Measurements from ENCODE around the gene NSA2. TPM values are rescaled to one million over a fixed set of nuclear protein-coding genes. Genes with fewer than 3 reads are reported as not detected.

Gene NSA2
- total RNA-seq (65.5 and 85.1 TPM in 2 replicates), polyA plus RNA-seq (44.9 and 46.1 TPM in 2 replicates)

DNA sequence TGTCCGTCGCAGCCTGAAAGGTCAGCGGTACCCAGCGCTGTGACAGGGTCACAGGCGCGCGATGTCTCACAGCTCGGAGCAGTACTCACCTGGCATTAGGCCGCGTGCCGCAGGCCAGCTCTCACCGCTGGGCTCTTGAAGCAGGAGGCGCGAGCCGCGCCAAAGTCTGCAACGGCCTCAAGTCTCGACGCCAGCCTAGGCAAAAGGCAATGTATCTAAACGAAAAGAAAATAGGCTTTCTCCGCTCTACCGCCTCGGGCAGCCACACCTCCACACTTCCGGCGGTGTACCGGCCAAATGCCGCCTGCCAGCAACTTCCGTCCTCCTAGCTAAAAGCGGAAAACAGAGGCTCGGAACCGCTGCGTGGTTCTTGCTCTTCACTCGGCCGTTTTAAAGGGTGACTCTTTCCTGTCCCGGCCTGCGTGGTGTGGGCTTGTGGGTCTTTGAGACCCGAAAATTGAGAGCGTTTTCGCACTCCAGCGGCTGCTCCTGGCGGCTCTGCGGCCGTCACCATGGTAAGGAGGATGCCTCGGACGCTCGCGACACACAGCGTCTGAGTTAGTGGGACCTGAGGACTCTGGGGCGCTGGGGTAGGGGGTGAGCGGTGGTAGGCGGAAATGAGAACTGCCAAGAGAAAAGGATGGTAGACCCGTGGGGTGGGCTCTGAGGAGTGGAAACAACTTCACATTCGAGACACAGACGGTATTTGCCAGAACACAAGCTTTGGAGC, at the start of gene NSA2, which contains the start of gene GFM2:
TSS of gene NSA2 (plus strand) at position 401 of the 730 bp plus-strand sequence. CDS start at position 513, 112 bp downstream.
TSS of gene GFM2 (minus strand) at position 269 of the 730 bp plus-strand sequence. CDS start 3,375 bp downstream, outside the sequence.
- Histone ChIP-seq H3K27me3 (no peaks in the 10 kb centered on the region), H3K36me3 (peaks cover 32% of the 10 kb centered on the region), H3K4me1 (ENCODE audit: low read depth) (peaks cover 10% of the 10 kb centered on the region), H3K9me3 (ENCODE audit: low read depth) (no peaks in the 10 kb centered on the region), H3K27ac (peak within 1 kb of the TSS; percentile 76), H3K4me3 (peak within 1 kb of the TSS; percentile 82)
- TF ChIP-seq CTCF (IDR thresholded peaks at IDR 0.05; ENCODE audit: low read depth, low read length), result no peak
- peak; percentile 95 to 96 for DNase-seq (ENCODE audit: low read depth in 1 of 2, low spot score in 1 of 2)

GRCh38 chr5:74717596-74717995, 49.5 kb upstream of the NSA2 start:
- H3K4me3 ChIP-seq, result no peak overlapping the region
- DNase-seq (ENCODE audit: low read depth in 1 of 2, low spot score in 1 of 2), result no peak

DNA sequence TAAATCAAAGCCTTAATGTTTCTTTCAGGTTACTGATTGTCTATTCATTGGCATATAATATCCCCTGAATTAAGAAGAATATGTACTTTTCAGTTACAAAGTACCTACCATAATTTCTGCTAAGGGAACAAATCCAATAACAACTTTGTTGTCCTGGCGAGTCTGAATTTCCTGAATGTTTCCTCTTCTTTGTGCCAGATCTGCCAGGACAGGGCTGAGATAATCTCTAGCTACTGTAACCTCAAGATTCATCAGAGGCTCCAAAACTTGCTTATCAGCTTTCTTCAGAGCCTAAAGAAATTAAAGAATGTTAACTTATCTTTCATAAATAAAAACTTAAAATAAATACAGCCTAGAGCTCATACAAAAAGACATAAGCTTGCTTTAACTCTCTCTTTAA, 44.8 kb upstream of the NSA2 start:
- Histone ChIP-seq H3K36me3 (peaks cover 49% of the 10 kb centered on the region), H3K27me3 (no peaks in the 10 kb centered on the region), H3K27ac (no peak overlapping the region), H3K4me3 (no peak overlapping the region), H3K9me3 (ENCODE audit: low read depth) (no peaks in the 10 kb centered on the region), H3K4me1 (ENCODE audit: low read depth) (no peaks in the 10 kb centered on the region)
- TF ChIP-seq CTCF (IDR thresholded peaks at IDR 0.05; ENCODE audit: low read depth, low read length), result no peak
- no peak for DNase-seq (ENCODE audit: low read depth in 1 of 2, low spot score in 1 of 2)

More at GRCh38 chr5:74717596-74717995, 49.5 kb upstream of the NSA2 start:
- Histone ChIP-seq H3K36me3 (peaks cover 28% of the 10 kb centered on the region), H3K9me3 (ENCODE audit: low read depth) (no peaks in the 10 kb centered on the region), H3K27me3 (no peaks in the 10 kb centered on the region), H3K4me1 (ENCODE audit: low read depth) (no peaks in the 10 kb centered on the region), H3K27ac (no peak overlapping the region)
- no peak for TF ChIP-seq CTCF (IDR thresholded peaks at IDR 0.05; ENCODE audit: low read depth, low read length)

DNA sequence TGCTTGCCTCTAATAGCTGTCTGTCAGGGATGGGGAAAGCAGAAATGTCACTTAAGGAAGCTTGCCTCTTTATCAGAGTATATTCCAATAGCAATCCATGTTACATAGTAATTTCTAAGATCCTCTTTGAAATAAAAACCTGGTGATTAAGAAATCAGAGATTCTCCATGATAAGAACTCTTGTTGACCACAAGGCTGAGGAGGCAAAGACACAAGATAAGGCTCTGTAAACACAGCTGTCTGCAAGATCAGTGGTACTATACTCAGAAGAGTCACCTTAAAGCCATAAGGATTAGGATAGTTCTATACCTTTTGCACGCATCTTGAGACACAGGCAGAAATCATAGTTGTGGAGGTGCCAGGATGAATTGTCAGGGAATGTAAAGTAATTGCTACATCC, 41.7 kb upstream of the NSA2 start:
- H3K4me1 ChIP-seq (ENCODE audit: low read depth), result no peaks in the 10 kb centered on the region
- H3K36me3 ChIP-seq, result peaks cover 51% of the 10 kb centered on the region
- H3K4me3 ChIP-seq, result no peak overlapping the region
- DNase-seq (ENCODE audit: low read depth in 1 of 2, low spot score in 1 of 2), result no peak
- H3K27me3 ChIP-seq, result no peaks in the 10 kb centered on the region
- TF ChIP-seq CTCF (IDR thresholded peaks at IDR 0.05; ENCODE audit: low read depth, low read length), result no peak
- no peaks in the 10 kb centered on the region for H3K9me3 ChIP-seq (ENCODE audit: low read depth)
- no peak overlapping the region for H3K27ac ChIP-seq

- no peaks in the 10 kb centered on the region for H3K9me3 ChIP-seq (ENCODE audit: low read depth)
- DNase-seq (ENCODE audit: low read depth in 1 of 2, low spot score in 1 of 2), result no peak
- no peaks in the 10 kb centered on the region for H3K27me3 ChIP-seq
- no peak for TF ChIP-seq CTCF (IDR thresholded peaks at IDR 0.05; ENCODE audit: low read depth, low read length)
- H3K36me3 ChIP-seq, result peaks cover 67% of the 10 kb centered on the region
- H3K27ac ChIP-seq, result no peak overlapping the region
- no peaks in the 10 kb centered on the region for H3K4me1 ChIP-seq (ENCODE audit: low read depth)
- no peak overlapping the region for H3K4me3 ChIP-seq
Measured at GRCh38 chr5:74736759-74737158, 30.3 kb upstream of the NSA2 start.
